Glutamatergic neuron (in vitro differentiated cells): ENCODE results near the gene GBP5. TPM values are rescaled to one million over a fixed set of nuclear protein-coding genes. Genes with fewer than 3 reads are reported as not detected.

Experiments used
- DNase-seq: peaks from one replicate; pipeline ENCODE4 v3.0.0; 2022
- H3K27ac Mint-ChIP-seq: one replicate; pipeline ENCODE4 v1.8.0; 2020; ENCODE audit warnings: mild to moderate bottlenecking, mixed read lengths, inconsistent platforms; ENCODE audit not compliant: unreplicated experiment
- H3K27me3 Mint-ChIP-seq: one replicate; pipeline ENCODE4 v1.8.0; 2020; ENCODE audit warnings: mild to moderate bottlenecking, moderate library complexity, mixed read lengths, inconsistent platforms; ENCODE audit not compliant: unreplicated experiment
- H3K36me3 Mint-ChIP-seq: one replicate; pipeline ENCODE4 v1.8.0; 2020; ENCODE audit warnings: mild to moderate bottlenecking, mixed read lengths, inconsistent platforms; ENCODE audit not compliant: unreplicated experiment
- H3K4me1 Mint-ChIP-seq: one replicate; pipeline ENCODE4 v1.8.0; 2020; ENCODE audit warnings: mild to moderate bottlenecking, low read depth, mixed read lengths, inconsistent platforms; ENCODE audit not compliant: unreplicated experiment
- H3K4me3 Mint-ChIP-seq: one replicate; pipeline ENCODE4 v1.8.0; 2020; ENCODE audit warnings: mild to moderate bottlenecking, mixed read lengths, inconsistent platforms; ENCODE audit not compliant: unreplicated experiment
- H3K9me3 Mint-ChIP-seq: one replicate; pipeline ENCODE4 v1.8.0; 2020; ENCODE audit warnings: mild to moderate bottlenecking, moderate library complexity, mixed read lengths, inconsistent platforms; ENCODE audit not compliant: unreplicated experiment
- CTCF ChIP-seq: fragments of 200-600 bp; sonication (generic); IDR thresholded peaks from one replicate; pipeline ENCODE4 v1.5.0; 2021; ENCODE audit not compliant: partially characterized antibody, unreplicated experiment
- total RNA-seq: library from RNA; stranded (reverse); fragmentation: NEBNext Ultra II Directional; extraction: Animal tissue kit (Norgen Biotek cat#: 25700); gene quantifications from one replicate; pipeline ENCODE4 v1.2.1, GENCODE V29; 2021; ENCODE audit not compliant: unreplicated experiment

GBP5 gene
- total RNA-seq, 1 donor from 2014 or later = not detected

DNA sequence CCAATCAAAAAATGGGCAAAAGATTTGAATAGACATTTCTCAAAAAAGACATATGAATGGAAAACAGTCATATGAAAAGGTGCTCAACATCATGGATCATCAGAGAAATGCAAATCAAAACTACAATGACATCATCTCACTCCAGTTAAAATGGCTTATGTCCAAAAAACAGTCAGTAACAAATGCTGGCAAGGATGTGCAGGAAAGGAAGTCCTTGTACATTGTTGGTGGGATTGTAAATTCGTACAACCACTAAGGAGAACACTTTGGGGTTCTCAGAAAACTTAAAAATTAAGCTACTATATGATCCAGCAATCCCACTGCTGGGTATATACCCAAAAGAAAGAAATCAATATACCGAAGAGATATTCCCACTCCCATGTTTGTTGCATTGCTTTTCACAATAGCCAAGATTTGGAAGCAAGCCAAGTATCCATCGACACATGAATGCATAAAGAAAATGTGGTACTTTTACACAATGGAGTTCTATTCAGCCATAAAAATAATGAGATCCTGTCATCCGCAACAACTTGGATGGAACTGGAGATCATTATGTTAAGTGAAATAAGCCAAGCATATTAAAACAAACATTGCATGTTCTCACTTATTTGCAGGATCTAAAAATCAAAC lies 17.9 kb downstream of the GBP5 start:
- no peak for DNase-seq
- TF ChIP-seq CTCF = no peak
- Mint-ChIP-seq H3K4me1 (no peaks in the 10 kb centered on the region), H3K27me3 (no peaks in the 10 kb centered on the region), H3K36me3 (no peaks in the 10 kb centered on the region), H3K4me3 (no peak overlapping the region), H3K9me3 (no peaks in the 10 kb centered on the region), H3K27ac (no peak overlapping the region)

GRCh38 chr1:89243046-89243445 lies 29.6 kb downstream of the GBP5 start:
- TF ChIP-seq CTCF = no peak
- H3K4me1 Mint-ChIP-seq = no peaks in the 10 kb centered on the region
- H3K27ac Mint-ChIP-seq = no peak overlapping the region
- H3K36me3 Mint-ChIP-seq = no peaks in the 10 kb centered on the region
- no peak overlapping the region for H3K4me3 Mint-ChIP-seq
- peaks cover 2% of the 10 kb centered on the region for H3K27me3 Mint-ChIP-seq
- H3K9me3 Mint-ChIP-seq = peaks cover 8% of the 10 kb centered on the region
- no peak for DNase-seq

Other genes with a start within 250 kb of the GBP5 start
- gene GBP3, start 250.0 kb downstream of the GBP5 start, total RNA-seq = not detected
- not detected for gene GBP1, start 207.7 kb downstream of the GBP5 start, total RNA-seq
- gene GBP2, start 146.7 kb downstream of the GBP5 start, total RNA-seq = not detected
- gene GBP7, start 96.9 kb downstream of the GBP5 start, total RNA-seq = not detected
- gene GBP4, start 73.9 kb downstream of the GBP5 start, total RNA-seq = not detected
- not detected for gene GBP6, start 91.2 kb upstream of the GBP5 start, total RNA-seq